Lung (tissue), 12 donors: ENCODE results near the gene PHOX2A. TPM values are rescaled to one million over a fixed set of nuclear protein-coding genes. Genes with fewer than 3 reads are reported as not detected.

Source experiments
- ATAC-seq: fragments of 200-7000 bp; cut with Tn5 transposase; one replicate; pipeline ENCODE4 v1.9.1; 2020; ENCODE audit warnings: moderate number of reproducible peaks; ENCODE audit not compliant: insufficient read depth, low FRiP score
- DNase-seq, 3 donors: peaks; one replicate each; pipeline ENCODE4 v3.0.0-alpha.2; 2013 to 2017
- H3K27ac ChIP-seq, 2 donors: one replicate each; pipeline ENCODE4 v1.5.1; 2013; ENCODE audit warnings: mild to moderate bottlenecking in 2 of 2, moderate library complexity in 2 of 2, control low read depth in 1 of 2, inconsistent platforms in 1 of 2, low read depth in 1 of 2, low read length in 1 of 2
- H3K27me3 ChIP-seq, 3 donors: one replicate each; pipeline ENCODE4 v1.5.1; 2013; ENCODE audit warnings: low read length in 2 of 3; ENCODE audit not compliant: control insufficient read depth in 3 of 3, insufficient read depth in 3 of 3
- H3K36me3 ChIP-seq, 4 donors: one replicate each; pipeline ENCODE4 v1.5.1; 2013; ENCODE audit warnings: low read length in 4 of 4, mild to moderate bottlenecking in 1 of 4, moderate library complexity in 1 of 4; ENCODE audit not compliant: control insufficient read depth in 4 of 4, insufficient read depth in 4 of 4
- H3K4me1 ChIP-seq, 5 donors: one replicate each; pipeline ENCODE4 v1.5.1; 2013; ENCODE audit warnings: low read length in 5 of 5, mild to moderate bottlenecking in 2 of 5, moderate library complexity in 1 of 5; ENCODE audit not compliant: control insufficient read depth in 5 of 5, insufficient read depth in 5 of 5
- H3K4me3 ChIP-seq: one replicate; pipeline ENCODE4 v1.5.1; 2013; ENCODE audit warnings: mild to moderate bottlenecking, control low read depth, moderate library complexity
- H3K9ac ChIP-seq, 2 donors: one replicate each; pipeline ENCODE4 v1.5.1; 2013; ENCODE audit warnings: low read length in 2 of 2, control low read depth in 1 of 2; ENCODE audit not compliant: insufficient read depth in 1 of 2
- H3K9me3 ChIP-seq, 4 donors: one replicate each; pipeline ENCODE4 v1.5.1; 2013; ENCODE audit warnings: low read length in 3 of 4, mild to moderate bottlenecking in 1 of 4, moderate library complexity in 1 of 4; ENCODE audit not compliant: control insufficient read depth in 4 of 4, insufficient read depth in 3 of 4
- CTCF ChIP-seq: IDR thresholded peaks from 2 replicates; pipeline ENCODE4 v1.5.1; 2012; ENCODE audit warnings: mild to moderate bottlenecking; ENCODE audit errors: control extremely low read depth, extremely low read depth
- WGBS, 2 donors: extraction: QIAGEN DNeasy Blood & Tissue Kit; methylation state at CpG; one replicate each; pipeline ENCODE4 v1.1.7; 2013; 5-methylcytosine and 5-hydroxymethylcytosine counted together
- polyA plus RNA-seq, 2 donors: library from polyadenylated mRNA; stranded (reverse); fragments of 200-250 nt; gene quantifications; one replicate each; pipeline ENCODE4 v1.2.1, GENCODE V29; 2013
- total RNA-seq, 2 donors: library from RNA; depleted of rRNA in 1 of 2; stranded (reverse); fragments of >200 nt in 1 of 2; gene quantifications; one replicate each; pipeline ENCODE4 v1.2.1, GENCODE V29; 2014 to 2021
- donor health status: control.
- donor health status: control.
- donor health status: Bipolar disorder and iron deficiency.
- donor health status: healthy.
- donor health status: DM: yes; HTN: yes; CAD: no.

Gene PHOX2A
- total and polyA plus RNA-seq, 4 donors, result not detected

GRCh38 chr11:72195518-72196270 is 48.3 kb downstream of the PHOX2A start:
- no peak for TF ChIP-seq CTCF
- DNase-seq, result no peak
- Histone ChIP-seq H3K36me3 (no peaks in the 10 kb centered on the region), H3K4me1 (peaks cover 0 to 7% (median 2%) of the 10 kb centered on the region in 5 donors), H3K27ac (no peak overlapping the region), H3K27me3 (no peaks in the 10 kb centered on the region), H3K9me3 (no peaks in the 10 kb centered on the region), H3K9ac (no peak overlapping the region), H3K4me3 (no peak overlapping the region)
- WGBS, 2 donors, result 90 to 92% methylated on average over 12 of the region's 12 CpGs
- ATAC-seq, result no peak

GRCh38 chr11:72191961-72192381 is 52.0 kb downstream of the PHOX2A start, which contains the start of gene FOLR1:
TSS of gene FOLR1 (plus strand) at chr11:72192140. CDS start at chr11:72192174, 34 bp downstream.
- peaks cover 0 to 28% (median 23%) of the 10 kb centered on the region in 5 donors for H3K4me1 ChIP-seq
- TF ChIP-seq CTCF, result no peak
- no peaks in the 10 kb centered on the region for H3K27me3 ChIP-seq
- H3K27ac ChIP-seq, result peak within 1 kb of the TSS in 1 of 2 donors; percentile 64
- H3K9me3 ChIP-seq, result no peaks in the 10 kb centered on the region
- DNase-seq, result no peak
- no peak within 1 kb of the TSS for H3K9ac ChIP-seq
- peak; percentile 79 for ATAC-seq
- H3K4me3 ChIP-seq, result peak within 1 kb of the TSS; percentile 1
- 56 to 86% methylated on average over 5 of the region's 5 CpGs for WGBS, 2 donors
- no peaks in the 10 kb centered on the region for H3K36me3 ChIP-seq

- peaks cover 0 to 28% (median 23%) of the 10 kb centered on the region in 5 donors for H3K4me1 ChIP-seq
- H3K4me3 ChIP-seq, result no peak overlapping the region
- ATAC-seq (no peak), DNase-seq (peak in 1 of 3 donors; percentile 21)
- no peaks in the 10 kb centered on the region for H3K36me3 ChIP-seq
- 73 to 82% methylated on average over 5 of the region's 5 CpGs for WGBS, 2 donors
- no peak overlapping the region for H3K9ac ChIP-seq
- H3K27ac ChIP-seq, result peak overlapping the region in 1 of 2 donors; percentile 64
- no peaks in the 10 kb centered on the region for H3K27me3 ChIP-seq
- no peak for TF ChIP-seq CTCF
- H3K9me3 ChIP-seq, result no peaks in the 10 kb centered on the region
These were observed 53.3 kb downstream of the PHOX2A start for GRCh38 chr11:72190631-72191071.
